HepG2 (cell line): Measurements from ENCODE around the gene RTP2. TPM values are rescaled to one million over a fixed set of nuclear protein-coding genes. Genes with fewer than 3 reads are reported as not detected.

Experiments
- POLR2A ChIP-seq, 2 experiments: IDR thresholded peaks; 2 replicates each; pipeline ENCODE4 v1.6.1; 2011; ENCODE audit warnings: low read depth in 2 of 2, low read length in 2 of 2, mild to moderate bottlenecking in 1 of 2, moderate library complexity in 1 of 2; ENCODE audit not compliant: insufficient read depth in 1 of 2
- ZMYM3 ChIP-seq: sonication (generic); formaldehyde crosslinking; IDR thresholded peaks from 2 replicates; pipeline ENCODE4 v1.5.1; 2020; ENCODE audit warnings: mild to moderate bottlenecking, missing genetic modification reagents
- ZNF12 ChIP-seq: sonication (generic); formaldehyde crosslinking; IDR thresholded peaks from 2 replicates; pipeline ENCODE4 v1.5.0; 2020; ENCODE audit warnings: missing genetic modification reagents
- ZNF282 ChIP-seq: fragments of 450-650 bp; IDR thresholded peaks from 2 replicates; pipeline ENCODE4 v1.6.1; 2018; ENCODE audit not compliant: partially characterized antibody
- ZNF496 ChIP-seq: sonication (generic); formaldehyde crosslinking; IDR thresholded peaks from 2 replicates; pipeline ENCODE4 v1.8.1; 2023; ENCODE audit warnings: mild to moderate bottlenecking, moderate library complexity, missing genetic modification reagents; ENCODE audit not compliant: insufficient replicate concordance
- ZNF543 ChIP-seq: sonication (generic); formaldehyde crosslinking; IDR thresholded peaks from 2 replicates; pipeline ENCODE4 v1.4.0; 2020; ENCODE audit warnings: mild to moderate bottlenecking, missing genetic modification reagents
- ZNF841 ChIP-seq: sonication (generic); formaldehyde crosslinking; IDR thresholded peaks from 2 replicates; pipeline ENCODE4 v1.8.1; 2023; ENCODE audit warnings: missing genetic modification reagents, borderline replicate concordance
- ZSCAN22 ChIP-seq: sonication (generic); formaldehyde crosslinking; IDR thresholded peaks from 2 replicates; pipeline ENCODE4 v1.4.0; 2020; ENCODE audit warnings: mild to moderate bottlenecking, missing genetic modification reagents
- polyA plus RNA-seq, 8 experiments: library from polyadenylated mRNA; depleted of rRNA in 3 of 8; stranded (reverse) in 7 of 8; unstranded in 1 of 8; fragments of >200 nt; fragmentation: Illumina TruSeq in 4 of 8; extraction: Trizol in 4 of 8; gene quantifications; 2 replicates each; pipeline versions ENCODE4 v1.2.1 to v1.2.3, GENCODE V29; 2011 to 2016; ENCODE audit warnings: low read depth in 4 of 8, missing spikeins in 1 of 8, mixed read lengths in 1 of 8; ENCODE audit not compliant: insufficient read depth in 1 of 8
- total RNA-seq, 5 experiments: library from RNA; depleted of rRNA; stranded (reverse); fragments of >200 nt; fragmentation: Illumina TruSeq; extraction: Trizol; gene quantifications; 2 replicates each; pipeline ENCODE4 v1.2.3, GENCODE V29; 2016; ENCODE audit warnings: low read depth in 1 of 5
- TF ChIP-seq, protein P1 (sequence below): fragments of 450-650 bp; IDR thresholded peaks from 2 replicates; pipeline ENCODE4 v1.6.1; 2017
- TF ChIP-seq, protein P2 (sequence below): sonication (generic); formaldehyde crosslinking; IDR thresholded peaks from 2 replicates; pipeline ENCODE4 v1.4.0; 2020; ENCODE audit warnings: missing genetic modification reagents, low read depth, mild to moderate bottlenecking, borderline replicate concordance
- TF ChIP-seq, protein P3 (sequence below): sonication (generic); formaldehyde crosslinking; IDR thresholded peaks from 2 replicates; pipeline ENCODE4 v1.5.1; 2020; ENCODE audit warnings: missing genetic modification reagents, mild to moderate bottlenecking, borderline replicate concordance
- TF ChIP-seq, protein P4 (sequence below): sonication (generic); formaldehyde crosslinking; IDR thresholded peaks from 2 replicates; pipeline ENCODE4 v1.4.0; 2020; ENCODE audit warnings: missing genetic modification reagents
- TF ChIP-seq, protein P5 (sequence below): sonication (generic); formaldehyde crosslinking; IDR thresholded peaks from 2 replicates; pipeline ENCODE4 v1.8.0; 2022; ENCODE audit warnings: mild to moderate bottlenecking, missing genetic modification reagents; ENCODE audit not compliant: insufficient replicate concordance

RTP2 gene
- total and polyA plus RNA-seq, 2 of the 13 experiments (the other 11 are each of a cell fraction or from before 2014, with no cell fraction given) = not detected

DNA sequence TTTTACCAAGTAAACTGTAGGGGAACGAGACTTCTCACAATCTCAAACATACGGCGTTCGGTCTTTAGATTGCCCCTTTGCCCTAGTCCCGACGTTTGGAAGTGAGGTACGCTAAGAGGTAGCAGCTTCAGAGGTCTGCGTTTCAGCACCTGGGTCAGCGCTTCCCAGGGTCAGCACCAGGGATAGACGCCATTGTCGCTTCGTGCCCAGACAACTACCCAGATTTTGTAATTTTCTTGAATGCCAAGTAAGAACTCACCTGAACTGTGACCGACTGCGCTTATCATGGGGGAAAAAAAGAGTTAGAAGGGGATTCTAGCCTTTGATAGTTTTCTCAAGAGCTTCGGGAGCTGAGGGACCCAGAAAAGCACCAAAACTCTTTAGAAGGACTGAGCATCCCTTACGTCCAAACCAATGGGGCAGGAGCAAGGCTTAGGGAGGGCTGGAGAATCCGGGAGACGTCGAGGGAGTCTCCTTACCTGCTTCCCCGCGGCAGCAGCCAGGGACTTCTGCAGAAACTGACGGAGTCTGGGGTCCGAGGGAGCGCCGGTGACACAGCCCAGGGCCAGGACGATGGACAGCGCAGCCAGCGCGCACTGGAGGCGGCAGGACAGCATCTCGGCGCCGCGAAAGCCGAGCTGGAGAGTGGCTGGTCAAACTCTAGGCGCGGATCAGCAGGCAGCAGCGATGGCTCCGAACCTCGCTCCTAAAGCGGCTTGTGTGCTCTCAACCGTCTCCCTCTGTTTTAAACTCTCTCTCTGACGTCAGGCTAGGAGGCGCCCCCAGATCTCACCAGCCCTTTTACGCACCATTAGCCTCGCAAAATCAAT is 32.5 kb downstream of the RTP2 start, which contains the start of gene SST (continued):
- no peak for TF ChIP-seq ZNF841 (CRISPR knock-in tag)
- TF ChIP-seq POLR2A (IDR thresholded peaks at IDR 0.05; ENCODE audit: insufficient read depth in 1 of 2, low read depth in 2 of 2, low read length in 2 of 2) = no peak
- no peak for TF ChIP-seq ZSCAN22
- TF ChIP-seq, protein P1, sequence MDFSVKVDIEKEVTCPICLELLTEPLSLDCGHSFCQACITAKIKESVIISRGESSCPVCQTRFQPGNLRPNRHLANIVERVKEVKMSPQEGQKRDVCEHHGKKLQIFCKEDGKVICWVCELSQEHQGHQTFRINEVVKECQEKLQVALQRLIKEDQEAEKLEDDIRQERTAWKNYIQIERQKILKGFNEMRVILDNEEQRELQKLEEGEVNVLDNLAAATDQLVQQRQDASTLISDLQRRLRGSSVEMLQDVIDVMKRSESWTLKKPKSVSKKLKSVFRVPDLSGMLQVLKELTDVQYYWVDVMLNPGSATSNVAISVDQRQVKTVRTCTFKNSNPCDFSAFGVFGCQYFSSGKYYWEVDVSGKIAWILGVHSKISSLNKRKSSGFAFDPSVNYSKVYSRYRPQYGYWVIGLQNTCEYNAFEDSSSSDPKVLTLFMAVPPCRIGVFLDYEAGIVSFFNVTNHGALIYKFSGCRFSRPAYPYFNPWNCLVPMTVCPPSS = no peak
- TF ChIP-seq, protein P2, sequence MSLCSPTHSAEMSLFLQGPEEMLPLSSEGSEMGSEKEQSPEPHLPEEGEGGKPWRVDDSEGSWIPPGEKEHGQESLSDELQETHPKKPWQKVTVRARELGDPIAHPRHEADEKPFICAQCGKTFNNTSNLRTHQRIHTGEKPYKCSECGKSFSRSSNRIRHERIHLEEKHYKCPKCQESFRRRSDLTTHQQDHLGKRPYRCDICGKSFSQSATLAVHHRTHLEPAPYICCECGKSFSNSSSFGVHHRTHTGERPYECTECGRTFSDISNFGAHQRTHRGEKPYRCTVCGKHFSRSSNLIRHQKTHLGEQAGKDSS (CRISPR knock-in tag) = 0 out of 2 replicates have a peak, but pooled peaks have one; percentile 53
- TF ChIP-seq, protein P3, sequence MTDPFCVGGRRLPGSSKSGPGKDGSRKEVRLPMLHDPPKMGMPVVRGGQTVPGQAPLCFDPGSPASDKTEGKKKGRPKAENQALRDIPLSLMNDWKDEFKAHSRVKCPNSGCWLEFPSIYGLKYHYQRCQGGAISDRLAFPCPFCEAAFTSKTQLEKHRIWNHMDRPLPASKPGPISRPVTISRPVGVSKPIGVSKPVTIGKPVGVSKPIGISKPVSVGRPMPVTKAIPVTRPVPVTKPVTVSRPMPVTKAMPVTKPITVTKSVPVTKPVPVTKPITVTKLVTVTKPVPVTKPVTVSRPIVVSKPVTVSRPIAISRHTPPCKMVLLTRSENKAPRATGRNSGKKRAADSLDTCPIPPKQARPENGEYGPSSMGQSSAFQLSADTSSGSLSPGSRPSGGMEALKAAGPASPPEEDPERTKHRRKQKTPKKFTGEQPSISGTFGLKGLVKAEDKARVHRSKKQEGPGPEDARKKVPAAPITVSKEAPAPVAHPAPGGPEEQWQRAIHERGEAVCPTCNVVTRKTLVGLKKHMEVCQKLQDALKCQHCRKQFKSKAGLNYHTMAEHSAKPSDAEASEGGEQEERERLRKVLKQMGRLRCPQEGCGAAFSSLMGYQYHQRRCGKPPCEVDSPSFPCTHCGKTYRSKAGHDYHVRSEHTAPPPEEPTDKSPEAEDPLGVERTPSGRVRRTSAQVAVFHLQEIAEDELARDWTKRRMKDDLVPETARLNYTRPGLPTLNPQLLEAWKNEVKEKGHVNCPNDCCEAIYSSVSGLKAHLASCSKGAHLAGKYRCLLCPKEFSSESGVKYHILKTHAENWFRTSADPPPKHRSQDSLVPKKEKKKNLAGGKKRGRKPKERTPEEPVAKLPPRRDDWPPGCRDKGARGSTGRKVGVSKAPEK = no peak
- TF ChIP-seq, protein P4, sequence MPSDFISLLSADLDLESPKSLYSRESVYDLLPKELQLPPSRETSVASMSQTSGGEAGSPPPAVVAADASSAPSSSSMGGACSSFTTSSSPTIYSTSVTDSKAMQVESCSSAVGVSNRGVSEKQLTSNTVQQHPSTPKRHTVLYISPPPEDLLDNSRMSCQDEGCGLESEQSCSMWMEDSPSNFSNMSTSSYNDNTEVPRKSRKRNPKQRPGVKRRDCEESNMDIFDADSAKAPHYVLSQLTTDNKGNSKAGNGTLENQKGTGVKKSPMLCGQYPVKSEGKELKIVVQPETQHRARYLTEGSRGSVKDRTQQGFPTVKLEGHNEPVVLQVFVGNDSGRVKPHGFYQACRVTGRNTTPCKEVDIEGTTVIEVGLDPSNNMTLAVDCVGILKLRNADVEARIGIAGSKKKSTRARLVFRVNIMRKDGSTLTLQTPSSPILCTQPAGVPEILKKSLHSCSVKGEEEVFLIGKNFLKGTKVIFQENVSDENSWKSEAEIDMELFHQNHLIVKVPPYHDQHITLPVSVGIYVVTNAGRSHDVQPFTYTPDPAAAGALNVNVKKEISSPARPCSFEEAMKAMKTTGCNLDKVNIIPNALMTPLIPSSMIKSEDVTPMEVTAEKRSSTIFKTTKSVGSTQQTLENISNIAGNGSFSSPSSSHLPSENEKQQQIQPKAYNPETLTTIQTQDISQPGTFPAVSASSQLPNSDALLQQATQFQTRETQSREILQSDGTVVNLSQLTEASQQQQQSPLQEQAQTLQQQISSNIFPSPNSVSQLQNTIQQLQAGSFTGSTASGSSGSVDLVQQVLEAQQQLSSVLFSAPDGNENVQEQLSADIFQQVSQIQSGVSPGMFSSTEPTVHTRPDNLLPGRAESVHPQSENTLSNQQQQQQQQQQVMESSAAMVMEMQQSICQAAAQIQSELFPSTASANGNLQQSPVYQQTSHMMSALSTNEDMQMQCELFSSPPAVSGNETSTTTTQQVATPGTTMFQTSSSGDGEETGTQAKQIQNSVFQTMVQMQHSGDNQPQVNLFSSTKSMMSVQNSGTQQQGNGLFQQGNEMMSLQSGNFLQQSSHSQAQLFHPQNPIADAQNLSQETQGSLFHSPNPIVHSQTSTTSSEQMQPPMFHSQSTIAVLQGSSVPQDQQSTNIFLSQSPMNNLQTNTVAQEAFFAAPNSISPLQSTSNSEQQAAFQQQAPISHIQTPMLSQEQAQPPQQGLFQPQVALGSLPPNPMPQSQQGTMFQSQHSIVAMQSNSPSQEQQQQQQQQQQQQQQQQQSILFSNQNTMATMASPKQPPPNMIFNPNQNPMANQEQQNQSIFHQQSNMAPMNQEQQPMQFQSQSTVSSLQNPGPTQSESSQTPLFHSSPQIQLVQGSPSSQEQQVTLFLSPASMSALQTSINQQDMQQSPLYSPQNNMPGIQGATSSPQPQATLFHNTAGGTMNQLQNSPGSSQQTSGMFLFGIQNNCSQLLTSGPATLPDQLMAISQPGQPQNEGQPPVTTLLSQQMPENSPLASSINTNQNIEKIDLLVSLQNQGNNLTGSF (CRISPR knock-in tag) = peak; percentile 99
- peak; percentile 90 for TF ChIP-seq ZNF543 (CRISPR knock-in tag)
- TF ChIP-seq ZNF12 (CRISPR knock-in tag) = peak; percentile 96
- TF ChIP-seq ZNF496 (CRISPR knock-in tag) = no peak
- TF ChIP-seq ZMYM3 (CRISPR knock-in tag) = no peak
- TF ChIP-seq, protein P5, sequence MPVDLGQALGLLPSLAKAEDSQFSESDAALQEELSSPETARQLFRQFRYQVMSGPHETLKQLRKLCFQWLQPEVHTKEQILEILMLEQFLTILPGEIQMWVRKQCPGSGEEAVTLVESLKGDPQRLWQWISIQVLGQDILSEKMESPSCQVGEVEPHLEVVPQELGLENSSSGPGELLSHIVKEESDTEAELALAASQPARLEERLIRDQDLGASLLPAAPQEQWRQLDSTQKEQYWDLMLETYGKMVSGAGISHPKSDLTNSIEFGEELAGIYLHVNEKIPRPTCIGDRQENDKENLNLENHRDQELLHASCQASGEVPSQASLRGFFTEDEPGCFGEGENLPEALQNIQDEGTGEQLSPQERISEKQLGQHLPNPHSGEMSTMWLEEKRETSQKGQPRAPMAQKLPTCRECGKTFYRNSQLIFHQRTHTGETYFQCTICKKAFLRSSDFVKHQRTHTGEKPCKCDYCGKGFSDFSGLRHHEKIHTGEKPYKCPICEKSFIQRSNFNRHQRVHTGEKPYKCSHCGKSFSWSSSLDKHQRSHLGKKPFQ (CRISPR knock-in tag) = peak; percentile 94
- TF ChIP-seq ZNF282 = no peak
